LNCAP (cell line): ENCODE data around the gene PGGT1B.

Experiments used
- CTCF ChIP-seq: fragments of 450-650 bp; IDR thresholded peaks from 2 replicates; pipeline ENCODE4 v1.5.1; 2017; ENCODE audit warnings: mild to moderate bottlenecking

PGGT1B gene

GRCh38 chr5:115168829-115169486, 93.7 kb downstream of the PGGT1B start:
- no peak for TF ChIP-seq CTCF

GRCh38 chr5:115166744-115167393, 95.8 kb downstream of the PGGT1B start:
- no peak for TF ChIP-seq CTCF

GRCh38 chr5:115165790-115166189, 96.9 kb downstream of the PGGT1B start:
- TF ChIP-seq CTCF = no peak

- no peak for TF ChIP-seq CTCF
Observed at GRCh38 chr5:115160975-115161475, 101.7 kb downstream of the PGGT1B start.
